Stimulated activated naive CD8-positive, alpha-beta T cell treated with anti-CD3 and anti-CD28 coated beads, Interleukin-15, amount 100 ng/mL, for 72 hours (primary cell): ENCODE data around the gene TBC1D8.

ENCODE experiments used
- ATAC-seq: fragments of 150-1000 bp; cut with Tn5 transposase; 2 replicates; pipeline ENCODE4 v1.10.0; 2021; ENCODE audit warnings: mild to moderate bottlenecking, moderate library complexity
- DNase-seq, 2 donors: peaks; one replicate each; pipeline ENCODE4 v3.0.0; 2021 to 2022
- H3K27ac Mint-ChIP-seq, 2 donors: one replicate each; pipeline ENCODE4 v1.8.0; 2022; ENCODE audit warnings: mild to moderate bottlenecking in 2 of 2, mixed read lengths in 2 of 2, moderate library complexity in 2 of 2
- H3K27me3 Mint-ChIP-seq: one replicate; pipeline ENCODE4 v1.8.0; 2022; ENCODE audit warnings: mixed read lengths
- H3K4me1 Mint-ChIP-seq: one replicate; pipeline ENCODE4 v1.8.0; 2022; ENCODE audit warnings: mild to moderate bottlenecking, mixed read lengths
- H3K4me3 Mint-ChIP-seq, 2 donors: one replicate each; pipeline ENCODE4 v1.8.0; 2022; ENCODE audit warnings: mild to moderate bottlenecking in 2 of 2, mixed read lengths in 2 of 2, moderate library complexity in 1 of 2
- H3K9me3 Mint-ChIP-seq, 2 donors: one replicate each; pipeline ENCODE4 v1.8.0; 2022; ENCODE audit warnings: mixed read lengths in 2 of 2

Gene TBC1D8

GRCh38 chr2:101025561-101025960 lies 125.6 kb downstream of the TBC1D8 start:
- Mint-ChIP-seq H3K9me3 (no peaks in the 10 kb centered on the region), H3K27ac (no peak overlapping the region), H3K4me3 (no peak overlapping the region), H3K4me1 (no peaks in the 10 kb centered on the region), H3K27me3 (no peaks in the 10 kb centered on the region)
- DNase-seq (no peak), ATAC-seq (no peak)

GRCh38 chr2:101023327-101024107 lies 127.7 kb downstream of the TBC1D8 start:
- no peak for DNase-seq
- Mint-ChIP-seq H3K4me1 (no peaks in the 10 kb centered on the region), H3K9me3 (no peaks in the 10 kb centered on the region), H3K27me3 (no peaks in the 10 kb centered on the region), H3K27ac (no peak overlapping the region), H3K4me3 (no peak overlapping the region)
- no peak for ATAC-seq

GRCh38 chr2:101022221-101022620 lies 129.0 kb downstream of the TBC1D8 start:
- Mint-ChIP-seq H3K27ac (no peak overlapping the region), H3K4me1 (no peaks in the 10 kb centered on the region)

GRCh38 chr2:101018934-101019333 lies 132.2 kb downstream of the TBC1D8 start:
- Mint-ChIP-seq H3K4me3 (no peak overlapping the region), H3K4me1 (no peaks in the 10 kb centered on the region), H3K27ac (peak overlapping the region in 1 of 2 donors; percentile 44), H3K27me3 (no peaks in the 10 kb centered on the region), H3K9me3 (no peaks in the 10 kb centered on the region)
- DNase-seq (no peak), ATAC-seq (no peak)

More at GRCh38 chr2:101022221-101022620, 129.0 kb downstream of the TBC1D8 start:
- ATAC-seq (no peak), DNase-seq (no peak)
- H3K9me3 Mint-ChIP-seq: no peaks in the 10 kb centered on the region
- H3K4me3 Mint-ChIP-seq: no peak overlapping the region
- H3K27me3 Mint-ChIP-seq: no peaks in the 10 kb centered on the region

GRCh38 chr2:101017371-101017770 lies 133.8 kb downstream of the TBC1D8 start:
- ATAC-seq (no peak), DNase-seq (no peak)
- no peak overlapping the region for H3K27ac Mint-ChIP-seq
- no peaks in the 10 kb centered on the region for H3K9me3 Mint-ChIP-seq
- H3K27me3 Mint-ChIP-seq: no peaks in the 10 kb centered on the region
- peaks cover 6% of the 10 kb centered on the region for H3K4me1 Mint-ChIP-seq
- H3K4me3 Mint-ChIP-seq: no peak overlapping the region

- Mint-ChIP-seq H3K9me3 (no peaks in the 10 kb centered on the region), H3K4me1 (peaks cover 23% of the 10 kb centered on the region), H3K4me3 (no peak overlapping the region), H3K27ac (no peak overlapping the region), H3K27me3 (no peaks in the 10 kb centered on the region)
- DNase-seq: no peak
- ATAC-seq: no peak
These were observed 136.8 kb downstream of the TBC1D8 start for GRCh38 chr2:101014264-101014857.

GRCh38 chr2:101012706-101013181 lies 138.4 kb downstream of the TBC1D8 start:
- Mint-ChIP-seq H3K9me3 (no peaks in the 10 kb centered on the region), H3K4me1 (peaks cover 37% of the 10 kb centered on the region), H3K4me3 (no peak overlapping the region), H3K27ac (no peak overlapping the region), H3K27me3 (no peaks in the 10 kb centered on the region)
- ATAC-seq (no peak), DNase-seq (peak in 1 of 2 donors; percentile 34)

GRCh38 chr2:101012054-101012705 lies 139.0 kb downstream of the TBC1D8 start:
- Mint-ChIP-seq H3K9me3 (no peaks in the 10 kb centered on the region), H3K4me3 (no peak overlapping the region), H3K27ac (peak overlapping the region in 1 of 2 donors; percentile 36), H3K4me1 (peaks cover 41% of the 10 kb centered on the region), H3K27me3 (no peaks in the 10 kb centered on the region)
- DNase-seq (no peak), ATAC-seq (peak; percentile 52)

GRCh38 chr2:101011152-101011551 lies 140.0 kb downstream of the TBC1D8 start:
- Mint-ChIP-seq H3K4me3 (no peak overlapping the region), H3K4me1 (peaks cover 50% of the 10 kb centered on the region), H3K27ac (no peak overlapping the region), H3K27me3 (no peaks in the 10 kb centered on the region), H3K9me3 (no peaks in the 10 kb centered on the region)
- DNase-seq: no peak
- no peak for ATAC-seq

- Mint-ChIP-seq H3K4me3 (no peak overlapping the region), H3K27ac (peak overlapping the region in 1 of 2 donors; percentile 38), H3K9me3 (no peaks in the 10 kb centered on the region), H3K27me3 (no peaks in the 10 kb centered on the region), H3K4me1 (peaks cover 82% of the 10 kb centered on the region)
- ATAC-seq (no peak), DNase-seq (no peak)
These were observed 143.5 kb downstream of the TBC1D8 start for GRCh38 chr2:101007415-101008345.

- Mint-ChIP-seq H3K4me1 (peaks cover 78% of the 10 kb centered on the region), H3K27ac (peak overlapping the region; percentile 5 to 42), H3K27me3 (no peaks in the 10 kb centered on the region), H3K9me3 (no peaks in the 10 kb centered on the region), H3K4me3 (peak overlapping the region in 1 of 2 donors; percentile 33)
- DNase-seq (no peak), ATAC-seq (no peak)
These were observed 145.0 kb downstream of the TBC1D8 start for GRCh38 chr2:101006065-101006715.

GRCh38 chr2:101004620-101005325 lies 146.4 kb downstream of the TBC1D8 start:
- Mint-ChIP-seq H3K27ac (peak overlapping the region; percentile 72 to 99), H3K9me3 (no peaks in the 10 kb centered on the region), H3K4me3 (peak overlapping the region; percentile 98 to 99), H3K4me1 (peaks cover 74% of the 10 kb centered on the region), H3K27me3 (peaks cover 5% of the 10 kb centered on the region)
- DNase-seq: no peak
- no peak for ATAC-seq

- DNase-seq (no peak), ATAC-seq (no peak)
- peaks cover 11% of the 10 kb centered on the region for H3K27me3 Mint-ChIP-seq
- H3K4me3 Mint-ChIP-seq: peak overlapping the region; percentile 98 to 99
- H3K4me1 Mint-ChIP-seq: peaks cover 66% of the 10 kb centered on the region
- no peaks in the 10 kb centered on the region for H3K9me3 Mint-ChIP-seq
- H3K27ac Mint-ChIP-seq: peak overlapping the region; percentile 99
These were observed 147.9 kb downstream of the TBC1D8 start for GRCh38 chr2:101003278-101003775.
